Hematopoietic multipotent progenitor cell (in vitro differentiated cells): ENCODE results near the gene GPR155. TPM values are rescaled to one million over a fixed set of nuclear protein-coding genes. Genes with fewer than 3 reads are reported as not detected.
A peak's percentile ranks its signal among the peaks of the same experiment; 100 is the strongest.

Experiments
- DNase-seq, 3 donors: peaks; one replicate each; pipeline ENCODE4 v3.0.0-alpha.2; 2011 to 2015; ENCODE audit warnings: low read depth in 2 of 3, low spot score in 2 of 3
- total RNA-seq: library from RNA; depleted of rRNA; stranded (reverse); fragments of >200 nt; gene quantifications from one replicate; pipeline ENCODE4 v1.2.3, GENCODE V29; 2012

The GPR155 gene, protein sequence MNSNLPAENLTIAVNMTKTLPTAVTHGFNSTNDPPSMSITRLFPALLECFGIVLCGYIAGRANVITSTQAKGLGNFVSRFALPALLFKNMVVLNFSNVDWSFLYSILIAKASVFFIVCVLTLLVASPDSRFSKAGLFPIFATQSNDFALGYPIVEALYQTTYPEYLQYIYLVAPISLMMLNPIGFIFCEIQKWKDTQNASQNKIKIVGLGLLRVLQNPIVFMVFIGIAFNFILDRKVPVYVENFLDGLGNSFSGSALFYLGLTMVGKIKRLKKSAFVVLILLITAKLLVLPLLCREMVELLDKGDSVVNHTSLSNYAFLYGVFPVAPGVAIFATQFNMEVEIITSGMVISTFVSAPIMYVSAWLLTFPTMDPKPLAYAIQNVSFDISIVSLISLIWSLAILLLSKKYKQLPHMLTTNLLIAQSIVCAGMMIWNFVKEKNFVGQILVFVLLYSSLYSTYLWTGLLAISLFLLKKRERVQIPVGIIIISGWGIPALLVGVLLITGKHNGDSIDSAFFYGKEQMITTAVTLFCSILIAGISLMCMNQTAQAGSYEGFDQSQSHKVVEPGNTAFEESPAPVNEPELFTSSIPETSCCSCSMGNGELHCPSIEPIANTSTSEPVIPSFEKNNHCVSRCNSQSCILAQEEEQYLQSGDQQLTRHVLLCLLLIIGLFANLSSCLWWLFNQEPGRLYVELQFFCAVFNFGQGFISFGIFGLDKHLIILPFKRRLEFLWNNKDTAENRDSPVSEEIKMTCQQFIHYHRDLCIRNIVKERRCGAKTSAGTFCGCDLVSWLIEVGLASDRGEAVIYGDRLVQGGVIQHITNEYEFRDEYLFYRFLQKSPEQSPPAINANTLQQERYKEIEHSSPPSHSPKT
- total RNA-seq, result 2.7 TPM

DNA sequence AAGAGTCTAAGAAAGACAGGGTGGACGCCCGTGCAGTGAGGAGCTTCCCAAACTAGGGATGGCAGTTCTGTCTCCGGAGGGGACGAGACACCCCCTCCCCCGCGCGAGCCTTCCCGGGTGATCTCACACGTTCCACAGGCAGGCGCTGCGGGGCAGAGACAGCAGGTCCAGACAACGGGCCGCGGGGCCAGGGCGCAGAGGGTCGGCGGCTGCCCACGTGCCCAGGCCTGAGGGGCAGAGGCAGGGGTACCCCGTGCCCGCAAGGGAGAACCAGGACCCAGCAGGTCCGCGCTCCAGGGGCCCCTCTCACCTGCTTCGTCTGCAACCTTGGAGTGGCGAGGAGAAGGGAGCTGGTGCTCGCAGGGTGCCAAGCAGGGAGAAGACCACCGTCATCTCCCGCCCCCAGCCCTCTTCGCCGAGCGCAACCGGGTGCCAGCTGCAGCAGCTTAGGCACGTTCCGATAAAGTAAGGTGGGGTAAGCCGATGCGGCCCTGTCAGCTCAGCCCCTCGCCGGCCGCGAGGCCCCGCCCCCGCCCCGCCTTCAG lies at the start of gene GPR155:
GPR155 (minus strand) TSS at position 467 of the 545 bp plus-strand sequence. CDS start 5,073 bp downstream, outside the sequence.
- peak in 1 of 3 donors; percentile 35 for DNase-seq

DNA sequence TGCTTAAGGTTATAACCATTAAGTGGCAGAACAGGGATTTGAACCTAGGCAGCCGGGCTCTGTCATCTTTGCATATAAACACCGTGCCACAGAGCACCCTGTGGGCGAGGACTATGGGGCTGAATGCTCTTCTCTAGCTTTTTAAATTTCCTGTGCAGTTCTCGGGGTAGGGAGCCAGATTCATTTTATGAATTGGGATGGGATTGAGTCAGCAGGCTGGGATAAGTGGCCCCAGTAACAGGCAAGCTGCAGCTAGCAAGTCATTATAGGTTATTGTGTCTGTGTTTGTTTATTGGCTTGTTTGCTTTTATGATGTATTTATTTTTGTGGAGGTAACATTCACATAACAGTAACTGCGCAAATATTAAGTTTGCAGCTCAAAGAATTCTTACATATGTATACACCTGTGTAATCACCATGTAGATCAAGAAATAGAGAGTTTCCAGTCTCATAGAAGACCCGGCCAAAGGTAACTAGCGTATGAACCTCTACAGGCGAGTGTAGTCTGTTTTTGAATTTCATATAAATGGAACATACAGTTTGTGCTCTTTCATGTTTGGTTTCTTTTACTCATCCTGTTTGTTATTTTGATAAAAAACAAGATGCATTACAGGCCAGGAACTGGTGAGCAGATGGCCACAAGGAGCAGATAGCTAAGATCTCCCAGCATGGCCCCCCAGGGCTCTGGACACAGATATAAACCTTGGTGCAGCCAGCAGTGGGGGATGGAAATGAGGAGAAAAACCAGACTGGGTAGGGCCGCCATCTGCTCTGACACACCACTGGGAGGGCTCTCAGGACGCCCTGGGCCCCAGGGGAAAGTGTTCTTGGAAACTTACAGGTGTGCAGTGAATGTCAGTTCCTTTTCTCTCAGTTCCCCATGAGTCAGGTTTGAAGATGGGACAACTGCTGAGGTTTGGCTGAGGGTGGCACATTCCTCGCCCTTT lies 49.2 kb upstream of the GPR155 start:
- DNase-seq, result no peak

DNA sequence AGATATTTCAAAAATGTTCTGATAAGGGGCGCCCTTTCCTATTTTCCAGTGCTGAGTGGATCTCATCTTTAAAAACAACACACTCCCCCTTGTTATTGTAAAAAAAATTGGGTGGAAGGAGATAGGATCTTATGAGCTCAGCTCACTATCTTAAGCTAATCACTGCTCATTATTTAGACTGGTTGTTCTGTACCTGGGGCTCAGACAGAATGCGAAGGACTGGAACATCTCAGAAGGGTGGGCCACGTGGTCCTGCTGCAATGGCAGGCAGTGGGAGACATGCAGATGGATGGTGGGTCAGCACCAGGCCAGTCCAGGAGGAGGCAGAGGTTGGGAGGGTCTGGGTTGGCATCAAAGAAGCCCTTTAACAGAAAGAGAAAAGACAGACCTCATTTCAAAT lies 48.3 kb upstream of the GPR155 start:
- no peak for DNase-seq

DNA sequence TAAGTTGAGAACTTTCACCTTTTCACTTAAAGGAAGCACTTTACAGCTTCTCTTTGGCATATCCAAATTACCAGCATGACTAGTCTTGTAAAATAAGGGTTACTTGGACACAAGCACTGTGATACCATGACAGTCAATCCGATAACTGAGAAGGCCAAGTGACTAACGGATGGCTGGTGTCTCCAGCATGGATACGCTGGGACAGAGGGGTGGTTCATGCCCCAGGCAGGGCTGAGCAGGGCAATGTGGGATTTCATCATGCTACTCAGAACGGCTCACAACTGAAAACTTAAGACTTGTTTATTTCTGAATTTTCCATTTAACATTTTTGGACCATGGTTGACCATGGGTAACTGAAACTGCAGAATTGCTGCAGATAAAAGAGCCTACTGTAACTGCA lies 43.1 kb upstream of the GPR155 start:
- DNase-seq, result no peak

DNA sequence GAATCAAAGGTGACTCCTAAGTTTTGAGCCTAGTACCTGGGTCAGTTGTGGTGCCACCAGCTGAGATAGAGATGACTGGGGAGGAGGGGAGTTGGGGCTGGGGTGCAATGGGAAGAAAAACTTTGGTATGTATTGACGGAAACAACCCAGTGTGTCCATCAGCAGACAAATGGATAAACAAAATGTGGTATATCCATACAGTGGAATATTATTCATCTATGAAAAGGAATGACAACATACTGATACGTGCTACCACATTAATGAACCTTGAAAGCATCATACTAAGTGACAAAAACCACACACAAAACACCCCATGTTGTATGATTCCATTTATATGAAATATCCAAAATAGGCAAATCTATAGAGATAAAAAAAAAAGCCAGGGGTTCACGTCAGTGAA lies 41.1 kb upstream of the GPR155 start:
- no peak for DNase-seq

DNA sequence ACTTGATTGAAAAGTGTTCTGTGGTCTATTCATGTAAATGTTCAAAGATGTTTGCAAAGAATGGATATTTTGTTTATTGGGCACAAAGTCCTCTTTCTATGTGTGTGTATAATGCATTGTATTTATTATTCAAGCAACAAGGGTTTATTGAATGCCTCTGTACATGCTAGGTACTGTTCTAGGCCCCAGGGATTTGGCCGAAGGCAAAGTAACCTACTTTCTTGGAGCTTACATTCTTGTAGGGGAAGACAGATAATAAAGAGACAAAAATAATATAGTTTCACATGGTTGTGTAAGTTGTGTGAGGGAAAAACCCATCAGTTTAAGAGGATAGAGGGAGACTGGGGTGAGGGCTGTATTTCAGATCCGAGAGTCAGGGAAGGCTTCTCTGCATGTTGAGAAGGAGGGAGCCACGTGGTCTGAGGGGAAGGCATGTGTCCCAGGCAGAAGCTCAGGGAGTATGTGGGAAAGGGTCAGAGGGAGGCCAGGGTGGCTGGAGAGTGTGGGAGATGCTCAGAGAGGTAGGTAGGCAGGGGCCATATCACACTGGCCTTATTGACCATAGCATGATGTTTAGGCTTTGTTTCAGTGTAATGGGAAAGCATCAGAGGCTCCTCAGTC lies 40.4 kb upstream of the GPR155 start:
- DNase-seq, result no peak

DNA sequence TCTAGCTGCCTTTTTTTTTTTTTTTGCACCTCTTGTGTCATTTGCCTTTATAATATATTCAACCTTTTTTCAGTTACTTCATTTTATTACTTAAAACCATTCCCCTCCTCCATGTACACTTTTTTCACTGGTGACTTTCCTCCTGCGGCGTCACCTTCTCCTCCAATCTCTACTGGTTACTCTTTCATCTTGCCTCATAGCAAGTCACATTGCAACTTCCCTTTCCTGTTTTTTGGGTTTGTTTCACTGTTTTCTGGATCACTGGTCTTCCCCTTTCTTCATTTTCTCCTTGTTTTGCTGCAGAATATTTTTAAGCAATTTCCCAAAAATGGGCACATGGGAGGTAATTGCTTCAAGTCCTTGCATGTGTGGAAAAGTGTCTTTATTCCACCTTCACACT lies 37.7 kb upstream of the GPR155 start:
- no peak for DNase-seq

DNA sequence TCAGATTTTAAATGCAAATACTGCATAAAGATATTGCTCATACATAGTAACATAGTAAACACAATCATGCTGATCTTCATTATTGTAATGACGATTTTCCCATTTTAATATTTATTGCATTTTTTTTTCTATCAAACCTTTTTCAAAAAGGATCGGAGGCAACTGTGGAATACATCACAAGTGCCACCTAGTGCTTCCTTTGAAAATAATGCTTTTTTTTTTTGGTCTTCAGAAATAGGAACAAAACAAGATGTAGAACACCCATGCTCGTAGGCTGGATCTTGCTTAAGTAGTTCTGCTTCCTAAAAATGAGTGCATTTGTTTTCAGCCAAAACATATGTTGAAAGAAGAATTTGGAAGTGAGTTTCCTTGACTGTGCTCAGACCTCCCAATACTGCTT lies 35.7 kb upstream of the GPR155 start:
- peak in 2 of 3 donors; percentile 18 to 58 for DNase-seq

DNA sequence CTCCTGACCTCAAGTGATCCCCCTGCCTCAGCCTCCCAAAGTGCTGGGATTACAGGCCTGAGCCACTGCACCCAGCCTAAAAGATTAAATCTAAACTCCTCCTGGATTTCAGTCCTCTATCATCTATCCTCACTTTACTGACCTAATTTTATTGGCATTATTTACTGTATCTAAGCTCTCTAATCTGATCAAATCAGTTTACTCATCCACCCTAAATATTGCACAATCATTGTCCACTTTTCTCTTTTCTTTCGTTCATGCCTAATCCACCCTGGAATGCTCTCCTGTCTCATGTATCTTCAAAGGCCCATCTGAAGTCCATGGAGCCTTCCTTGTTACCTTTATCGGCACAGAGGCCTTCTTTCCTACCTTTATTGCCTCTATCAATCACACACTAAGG lies 31.6 kb upstream of the GPR155 start:
- no peak for DNase-seq

DNA sequence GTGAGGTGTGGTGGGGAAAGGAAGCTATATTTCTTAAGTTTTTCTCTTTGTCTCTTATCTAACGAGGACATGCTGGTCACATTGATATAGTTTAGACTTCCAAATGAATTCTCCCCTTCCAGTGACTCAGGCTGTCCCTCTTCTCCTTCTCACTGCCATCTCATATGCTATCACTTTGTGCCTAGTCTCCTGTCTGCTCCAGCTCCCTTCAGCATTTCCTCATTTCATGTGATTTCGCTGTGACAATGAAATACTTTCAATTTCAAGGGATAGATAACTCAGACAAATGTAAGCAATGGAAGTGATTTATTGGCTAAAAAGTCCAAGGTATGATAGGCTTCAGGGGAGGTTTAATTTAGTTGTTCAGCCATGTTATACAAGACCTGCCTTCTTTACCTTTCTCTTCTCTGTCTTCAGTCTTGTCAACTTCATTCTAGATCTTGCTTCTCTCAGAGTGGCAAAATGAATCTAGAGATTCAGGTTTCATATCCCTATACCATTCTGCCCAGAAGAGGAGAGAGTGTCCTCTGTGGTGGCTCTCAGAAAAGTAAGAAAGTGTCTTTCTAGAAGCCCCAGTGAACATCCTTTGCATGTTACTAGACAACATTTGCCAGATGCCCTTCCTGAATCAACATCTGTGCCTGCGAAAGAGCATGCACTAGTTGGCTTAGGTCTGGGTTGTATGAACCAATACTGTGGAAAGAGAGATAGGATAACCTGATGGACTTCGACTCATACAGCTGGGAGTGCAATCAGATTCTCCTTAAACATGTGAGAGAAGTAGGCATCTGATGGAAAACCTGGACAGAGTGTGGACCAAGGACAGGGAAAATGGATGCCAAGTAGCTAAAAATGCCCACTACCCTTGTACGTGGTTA lies 29.9 kb upstream of the GPR155 start:
- no peak for DNase-seq

DNA sequence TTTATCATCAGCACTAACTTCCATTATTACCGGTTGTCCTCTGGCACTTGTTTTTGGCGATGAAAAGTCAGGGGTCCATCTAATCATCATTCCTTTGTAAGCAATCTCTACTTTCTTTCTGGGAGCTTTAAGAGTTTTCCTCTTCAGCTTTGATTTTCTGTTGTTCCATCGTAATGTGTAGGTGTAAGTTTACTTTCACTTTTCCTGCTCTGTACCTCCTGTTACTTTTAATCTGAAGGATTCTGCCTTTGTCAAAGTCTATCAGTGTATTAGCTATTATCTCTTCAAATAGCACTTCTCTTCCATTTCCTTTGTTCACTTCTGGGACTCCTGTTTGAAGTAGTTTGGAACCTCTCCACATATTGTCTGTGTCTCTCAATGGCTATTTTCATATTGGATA lies 25.5 kb upstream of the GPR155 start:
- no peak for DNase-seq

DNA sequence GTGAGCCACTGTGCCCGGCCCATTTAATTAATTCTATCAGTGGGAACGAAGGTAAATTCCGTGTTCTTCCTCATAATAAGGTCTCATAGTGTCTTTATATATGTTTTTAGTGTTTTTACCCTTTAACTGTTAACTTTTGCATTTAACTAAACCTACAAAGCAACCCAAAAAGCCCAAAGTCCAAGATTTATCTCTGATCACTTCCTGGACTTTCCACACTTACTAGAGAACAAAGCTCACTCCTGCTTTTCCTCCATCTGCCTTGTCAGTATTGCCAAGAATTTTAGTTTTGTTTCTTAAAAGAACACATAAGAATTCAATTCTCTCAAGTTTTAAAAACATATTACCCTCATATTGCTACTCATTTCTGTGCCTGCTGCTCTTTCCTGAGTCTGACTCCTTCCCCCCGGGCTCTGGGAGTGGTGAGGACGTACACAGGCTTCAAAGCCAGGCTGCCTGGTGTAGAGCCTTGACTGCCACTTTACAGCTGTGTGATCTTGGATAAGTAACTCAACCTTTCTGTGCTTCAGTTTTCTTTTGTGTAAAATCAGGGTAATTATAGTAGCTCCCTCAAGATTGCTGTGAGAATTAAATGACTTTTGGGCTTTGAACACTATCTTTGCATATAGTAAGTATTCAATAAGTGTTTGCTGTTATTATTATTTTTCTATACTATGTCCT lies 24.9 kb upstream of the GPR155 start:
- DNase-seq, result no peak

DNA sequence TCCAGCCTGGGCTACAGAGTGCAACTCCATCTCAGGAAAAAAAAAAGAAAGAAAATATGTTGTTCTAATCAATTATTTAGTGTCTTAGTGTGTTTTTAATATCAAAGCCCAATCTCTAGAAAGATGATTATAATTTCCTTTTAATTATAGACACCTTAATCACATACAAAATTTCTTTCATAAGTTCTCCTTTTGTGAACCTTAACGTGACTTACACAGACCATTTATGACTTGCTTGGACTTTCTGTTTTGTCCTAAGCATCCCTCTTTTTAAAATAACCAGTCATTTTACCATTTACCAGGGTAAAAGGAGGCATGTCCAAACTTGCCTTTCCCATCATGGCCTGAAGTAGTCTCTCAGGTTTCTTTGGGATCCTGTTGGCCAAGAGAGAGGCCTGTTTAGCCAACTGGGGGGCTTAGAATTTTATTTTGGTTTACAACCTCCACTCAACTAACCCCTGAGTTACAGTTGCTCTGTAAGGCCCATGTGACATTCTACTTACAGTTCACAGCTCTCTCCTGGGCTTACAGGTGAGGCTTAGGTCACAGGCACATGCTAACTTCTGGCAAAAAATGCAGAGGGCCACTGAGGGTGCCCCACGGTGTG lies 23.9 kb upstream of the GPR155 start:
- peak in 1 of 3 donors; percentile 24 for DNase-seq

DNA sequence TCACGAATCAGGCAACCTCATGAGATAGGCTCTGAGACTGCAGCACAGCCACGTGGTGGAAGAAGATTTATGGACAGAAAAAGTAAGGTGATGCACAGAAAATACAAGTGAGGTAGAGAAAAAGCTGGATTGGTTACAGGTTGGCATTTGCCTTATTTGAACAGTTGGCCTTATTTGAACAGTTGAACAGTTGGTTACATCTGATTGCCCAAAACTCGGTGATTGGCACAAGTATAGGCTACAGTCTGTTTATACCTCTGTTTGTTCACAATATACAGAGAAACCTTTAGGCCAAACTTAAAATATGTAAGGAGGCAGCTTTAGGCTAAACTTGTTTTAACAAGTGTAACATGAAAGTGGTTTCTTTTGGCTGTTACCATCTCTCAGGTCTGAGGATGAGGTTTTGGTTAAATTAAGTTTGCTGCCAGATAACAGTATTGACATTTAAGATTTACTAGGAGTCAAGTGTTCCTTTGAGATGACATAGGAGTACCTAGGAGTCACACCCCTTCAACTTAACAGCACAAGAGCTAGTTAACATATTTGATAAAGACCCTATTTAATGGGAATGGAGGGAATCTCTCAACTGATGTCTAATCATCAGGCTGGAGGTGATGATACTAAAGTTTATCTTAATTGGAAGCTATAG lies 16.5 kb upstream of the GPR155 start:
- no peak for DNase-seq

DNA sequence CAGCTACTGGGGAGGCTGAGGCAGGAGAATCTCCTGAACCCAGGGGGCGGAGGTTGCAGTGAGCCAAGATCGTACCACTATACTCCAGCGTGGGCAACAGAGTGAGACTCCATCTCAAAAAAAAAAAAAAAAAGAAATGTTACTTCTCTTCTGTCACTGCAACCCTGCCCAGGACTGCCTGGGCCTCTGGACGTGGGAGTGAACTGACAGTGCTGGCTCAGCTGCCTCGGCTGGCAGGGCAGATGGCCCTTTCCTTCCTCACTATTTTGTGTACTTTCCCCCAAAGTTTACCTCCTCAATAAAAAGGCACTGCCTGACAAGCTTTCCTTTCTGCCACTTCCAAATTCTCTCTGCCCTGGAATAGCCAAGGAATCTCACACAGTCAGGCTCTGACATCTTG lies 12.5 kb upstream of the GPR155 start:
- DNase-seq, result no peak

DNA sequence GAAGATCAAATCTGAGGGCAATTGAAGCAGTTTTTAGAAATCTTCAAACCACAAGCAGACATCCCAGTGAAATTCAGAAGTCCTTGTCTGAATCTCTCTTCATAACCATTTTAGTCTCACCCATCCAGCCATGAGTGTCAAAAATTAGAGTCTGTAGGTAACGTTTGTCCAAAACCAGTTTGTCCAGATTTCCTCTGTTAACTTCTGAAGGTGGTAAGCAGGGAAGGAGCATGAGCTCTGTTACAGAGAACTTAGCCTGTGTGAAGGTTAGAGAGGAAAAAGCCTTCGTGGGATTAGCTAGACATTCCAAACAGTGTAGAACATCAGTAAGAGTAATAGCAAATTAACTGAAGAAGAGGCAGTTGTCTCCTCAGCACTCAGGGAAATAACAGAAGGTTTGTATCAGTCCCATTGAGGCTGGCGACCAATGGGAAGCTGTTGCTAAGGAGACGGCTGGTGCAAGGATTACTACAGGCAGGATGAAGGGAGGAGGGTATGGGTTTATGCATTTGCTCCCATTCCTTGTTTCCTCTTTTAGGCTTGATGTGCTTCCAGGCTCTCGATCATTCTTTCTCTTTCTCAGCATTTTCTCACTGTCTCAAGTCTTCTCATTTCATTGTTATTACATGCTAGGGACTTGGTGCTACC lies 8.7 kb upstream of the GPR155 start:
- DNase-seq, result no peak
